Right lobe of liver (tissue), 6 donors: Measurements from ENCODE around the gene POLR3B. TPM values are rescaled to one million over a fixed set of nuclear protein-coding genes. Genes with fewer than 3 reads are reported as not detected.

Experiments used
- ATAC-seq, 4 donors: fragments of 200-7000 bp; cut with Tn5 transposase; one replicate each; pipeline ENCODE4 v1.9.1; 2020; ENCODE audit warnings: mild to moderate bottlenecking in 4 of 4, moderate library complexity in 4 of 4
- DNase-seq, 3 donors: peaks; one replicate each; pipeline ENCODE4 v3.0.0-alpha.2; 2020
- H3K27ac ChIP-seq, 3 donors: fragments of 200-600 bp; one replicate each; pipeline ENCODE4 v1.8.0; 2022
- H3K27me3 ChIP-seq, 2 donors: fragments of 200-600 bp; one replicate each; pipeline ENCODE4 v1.8.0; 2022
- H3K36me3 ChIP-seq, 4 donors: fragments of 200-600 bp; sonication (generic) in 1 of 4; one replicate each; pipeline versions ENCODE4 v1.5.1 to v1.8.0; 2017 to 2022; ENCODE audit warnings: control low read depth in 1 of 4
- H3K4me1 ChIP-seq, 4 donors: fragments of 200-600 bp; sonication (generic) in 1 of 4; one replicate each; pipeline versions ENCODE4 v1.5.1 to v1.8.0; 2017 to 2022; ENCODE audit warnings: control low read depth in 1 of 4
- H3K4me3 ChIP-seq, 3 donors: fragments of 200-600 bp; one replicate each; pipeline ENCODE4 v1.8.0; 2022
- H3K9me3 ChIP-seq, 4 donors: fragments of 200-600 bp; sonication (generic) in 1 of 4; one replicate each; pipeline versions ENCODE4 v1.5.1 to v1.8.0; 2017 to 2022; ENCODE audit warnings: control low read depth in 1 of 4
- CTCF ChIP-seq, 4 donors: fragments of 200-600 bp in 3 of 4; fragments of 450-650 bp in 1 of 4; IDR thresholded peaks; one replicate each; pipeline versions ENCODE4 v1.5.1 to v1.8.0; 2016 to 2022; ENCODE audit warnings: antibody characterized with exemption in 4 of 4, mild to moderate bottlenecking in 2 of 4
- POLR2A ChIP-seq: fragments of 450-650 bp; IDR thresholded peaks from one replicate; pipeline ENCODE4 v1.6.1; 2017; ENCODE audit warnings: antibody characterized with exemption, mild to moderate bottlenecking
- WGBS: methylation state at CpG from one replicate; pipeline ENCODE4 v1.1.6; 2018; ENCODE audit warnings: low coverage, low lambda C conversion rate; ENCODE audit not compliant: insufficient coverage; ENCODE audit errors: missing lambda C conversion rate; 5-methylcytosine and 5-hydroxymethylcytosine counted together
- intact Hi-C, 2 donors: fragments of 100-400 bp; cut with DNase I; formaldehyde crosslinking; loops; one replicate each; pipeline versions ENCODE4 v1.11.2 to v1.14.1; 2022
- long read RNA-seq: library from polyadenylated mRNA; unstranded; transcript quantifications from one replicate; pipeline ENCODE4 v2.0.0, GENCODE V29; 2019
- total RNA-seq, 6 experiments: library from RNA; depleted of rRNA in 2 of 6; stranded (reverse); fragments of >200 nt in 2 of 6; fragmentation: NEBNext Ultra II Directional in 3 of 6; extraction: Animal tissue kit (Norgen Biotek cat#: 25700) in 3 of 6; gene quantifications; one replicate each; pipeline versions ENCODE4 v1.1.0 to v1.2.4, GENCODE V29; 2016 to 2023
- donor health status: DM: no; HTN: yes; CAD: no.
- donor health status: DM: no; HTN: no; CAD: no.
- donor health status: DM: no; HTN: no; CAD: no.
- donor health status: DM: no; HTN: yes; CAD: no.
- donor health status: DM: no; HTN: yes; CAD: no.

Gene POLR3B
- total RNA-seq: 10 to 100 TPM in 1 of 6 experiments, 1 to 10 TPM in 5; 6.8 to 10.9 (median 8.7) TPM
- long read RNA-seq, full-length matches to known transcripts: 1 of 2 reads
- long read RNA-seq, partial matches to known transcripts: 1 of 2 reads
- long read RNA-seq, other reads (novel, unspliced or antisense): 0 of 2 reads

- Histone ChIP-seq H3K27me3 (no peaks in the 10 kb centered on the region), H3K9me3 (no peaks in the 10 kb centered on the region), H3K36me3 (no peaks in the 10 kb centered on the region), H3K4me3 (peak within 1 kb of the TSS; percentile 63 to 78 (median 69)), H3K27ac (peak within 1 kb of the TSS; percentile 88 to 96 (median 94)), H3K4me1 (peaks cover 0 to 41% (median 20%) of the 10 kb centered on the region in 4 donors)
- intact Hi-C loops: no loop called here
- under 1% methylated on average over 43 of the region's 63 CpGs for WGBS
- DNase-seq: peak; percentile 94 to 95 (median 95)
- TF ChIP-seq CTCF (IDR thresholded peaks at IDR 0.05) (peak; percentile 85 to 92 (median 89)), POLR2A (peak; percentile 94)
- ATAC-seq: peak; percentile 85 to 92 (median 86)
Measured at GRCh38 chr12:106357549-106358395, at the start of gene POLR3B. POLR3B (plus strand) TSS chr12:106357748; CDS start chr12:106357880, 132 bp downstream.

GRCh38 chr12:106308121-106308520 is 49.4 kb upstream of the POLR3B start:
- Histone ChIP-seq H3K27ac (no peak overlapping the region), H3K9me3 (no peaks in the 10 kb centered on the region), H3K36me3 (no peaks in the 10 kb centered on the region), H3K27me3 (no peaks in the 10 kb centered on the region), H3K4me1 (peaks cover 0 to 14% (median 6%) of the 10 kb centered on the region in 4 donors), H3K4me3 (no peak overlapping the region)
- no peak for DNase-seq
- no peak for TF ChIP-seq CTCF (IDR thresholded peaks at IDR 0.05)
- TF ChIP-seq POLR2A: no peak
- no peak for ATAC-seq
- 100% methylated on average over 1 of the region's 1 CpG for WGBS
- intact Hi-C loops: no loop called here

- Histone ChIP-seq H3K4me3 (no peak overlapping the region), H3K36me3 (no peaks in the 10 kb centered on the region), H3K9me3 (no peaks in the 10 kb centered on the region), H3K27me3 (no peaks in the 10 kb centered on the region), H3K27ac (no peak overlapping the region), H3K4me1 (peaks cover 0 to 13% (median 6%) of the 10 kb centered on the region in 4 donors)
- DNase-seq (no peak), ATAC-seq (no peak)
- TF ChIP-seq CTCF (IDR thresholded peaks at IDR 0.05): no peak
- TF ChIP-seq POLR2A: no peak
- intact Hi-C loops: no loop called here
- 100% methylated on average over 2 of the region's 3 CpGs for WGBS
Measured at GRCh38 chr12:106308611-106309010, 48.9 kb upstream of the POLR3B start.

GRCh38 chr12:106309671-106310505 is 47.7 kb upstream of the POLR3B start:
- no peak overlapping the region for H3K27ac ChIP-seq
- no peaks in the 10 kb centered on the region for H3K9me3 ChIP-seq
- H3K4me1 ChIP-seq: peaks cover 0 to 12% (median 4%) of the 10 kb centered on the region in 4 donors
- peak in 1 of 4 donors; percentile 20 for ATAC-seq
- H3K4me3 ChIP-seq: no peak overlapping the region
- WGBS: 73% methylated on average over 7 of the region's 7 CpGs
- TF ChIP-seq CTCF (IDR thresholded peaks at IDR 0.05): no peak
- no peak for TF ChIP-seq POLR2A
- no peaks in the 10 kb centered on the region for H3K27me3 ChIP-seq
- no peak for DNase-seq
- intact Hi-C loops: no loop called here
- H3K36me3 ChIP-seq: peaks cover 0 to 2% (median 0%) of the 10 kb centered on the region in 4 donors
